Stomach (tissue), 9 donors: ENCODE results near the gene MBP. TPM values are rescaled to one million over a fixed set of nuclear protein-coding genes. Genes with fewer than 3 reads are reported as not detected.
"Not testable (repeated sequence)": the region's sequence is repeated elsewhere in the genome, so short reads cannot be mapped to it uniquely, and the experiment has no call there.

ENCODE experiments used
- DNase-seq, 2 donors: peaks; one replicate each; pipeline versions ENCODE4 v3.0.0 to v3.0.0-alpha.2; 2013 to 2019
- H3K27ac ChIP-seq, 5 donors: fragments of 200-600 bp in 4 of 5; sonication (generic) in 4 of 5; one replicate each; pipeline ENCODE4 v1.5.1; 2013 to 2019; ENCODE audit warnings: mild to moderate bottlenecking in 1 of 5, moderate library complexity in 1 of 5
- H3K27me3 ChIP-seq, 3 donors: fragments of 200-600 bp; sonication (generic); one replicate each; pipeline ENCODE4 v1.5.1; 2017 to 2019; ENCODE audit warnings: mixed run types in 1 of 3
- H3K36me3 ChIP-seq, 4 donors: fragments of 200-600 bp; sonication (generic); 1 replicate in 3 of 4; 2 replicates in 1 of 4; pipeline ENCODE4 v1.5.1; 2016 to 2019
- H3K4me1 ChIP-seq, 4 donors: fragments of 200-600 bp; sonication (generic); one replicate each; pipeline ENCODE4 v1.5.1; 2016 to 2019
- H3K4me3 ChIP-seq, 4 donors: fragments of 200-600 bp; sonication (generic) in 3 of 4; one replicate each; pipeline ENCODE4 v1.5.1; 2016 to 2019; ENCODE audit warnings: mild to moderate bottlenecking in 1 of 4
- H3K9me3 ChIP-seq, 4 donors: fragments of 200-600 bp; sonication (generic); one replicate each; pipeline ENCODE4 v1.5.1; 2016 to 2019
- CTCF ChIP-seq, 7 experiments: fragments of 450-650 bp in 4 of 7; fragments of 200-600 bp in 3 of 7; sonication (generic) in 3 of 7; IDR thresholded peaks; one replicate each; pipeline ENCODE4 v1.5.1; 2016 to 2019; ENCODE audit warnings: antibody characterized with exemption in 7 of 7, control low read depth in 2 of 7, mild to moderate bottlenecking in 1 of 7
- EP300 ChIP-seq: sonication (generic); formaldehyde crosslinking; IDR thresholded peaks from one replicate; pipeline ENCODE4 v1.6.1; 2017; ENCODE audit warnings: antibody characterized with exemption
- POLR2A ChIP-seq, 4 donors: fragments of 450-650 bp; IDR thresholded peaks; one replicate each; pipeline ENCODE4 v1.6.1; 2016; ENCODE audit warnings: antibody characterized with exemption in 4 of 4, control low read depth in 2 of 4, mild to moderate bottlenecking in 1 of 4, moderate library complexity in 1 of 4
- POLR2AphosphoS5 ChIP-seq, 3 donors: sonication (generic); formaldehyde crosslinking; IDR thresholded peaks; one replicate each; pipeline ENCODE4 v1.6.1; 2016; ENCODE audit warnings: antibody characterized with exemption in 3 of 3
- WGBS, 5 donors: extraction: QIAGEN DNeasy Blood & Tissue Kit in 3 of 5; methylation state at CpG; one replicate each; pipeline versions ENCODE4 v1.1.5 to v1.1.7; 2013 to 2018; 5-methylcytosine and 5-hydroxymethylcytosine counted together
- intact Hi-C: fragments of 100-400 bp; cut with DNase I; formaldehyde crosslinking; loops from one replicate; pipeline ENCODE4 v1.15.1; 2023; ENCODE audit warnings: low total_unique reads
- polyA plus RNA-seq, 3 donors: library from polyadenylated mRNA; stranded (reverse); fragments of 200-250 nt; gene quantifications; one replicate each; pipeline ENCODE4 v1.2.3, GENCODE V29; 2013
- total RNA-seq, 5 donors: library from RNA; depleted of rRNA; stranded (reverse); fragments of >200 nt; gene quantifications; one replicate each; pipeline versions ENCODE4 v1.1.0 to v1.2.3, GENCODE V29; 2014 to 2016
- donor health status: healthy with polysubstance abuse.
- donor health status: Bipolar disorder and iron deficiency.
- donor health status: healthy.

Gene MBP
- total and polyA plus RNA-seq, 8 donors = 7.9 to 407 (median 33.3) TPM

GRCh38 chr18:76993085-76993382, 139.5 kb downstream of the MBP start:
- no peak for TF ChIP-seq EP300
- no peak for TF ChIP-seq POLR2A (IDR thresholded peaks at IDR 0.05)
- TF ChIP-seq POLR2AphosphoS5 (IDR thresholded peaks at IDR 0.05) = no peak
- no peak for TF ChIP-seq CTCF (IDR thresholded peaks at IDR 0.05)
- intact Hi-C loops = no loop called here
- DNase-seq = no peak
- Histone ChIP-seq H3K9me3 (no peaks in the 10 kb centered on the region), H3K36me3 (no peaks in the 10 kb centered on the region), H3K27me3 (no peaks in the 10 kb centered on the region), H3K4me3 (no peak overlapping the region), H3K4me1 (no peaks in the 10 kb centered on the region), H3K27ac (no peak overlapping the region)
- WGBS, 5 donors = 86 to 95% (median 93%) methylated on average over 5 to 6 of the region's 6 CpGs

DNA sequence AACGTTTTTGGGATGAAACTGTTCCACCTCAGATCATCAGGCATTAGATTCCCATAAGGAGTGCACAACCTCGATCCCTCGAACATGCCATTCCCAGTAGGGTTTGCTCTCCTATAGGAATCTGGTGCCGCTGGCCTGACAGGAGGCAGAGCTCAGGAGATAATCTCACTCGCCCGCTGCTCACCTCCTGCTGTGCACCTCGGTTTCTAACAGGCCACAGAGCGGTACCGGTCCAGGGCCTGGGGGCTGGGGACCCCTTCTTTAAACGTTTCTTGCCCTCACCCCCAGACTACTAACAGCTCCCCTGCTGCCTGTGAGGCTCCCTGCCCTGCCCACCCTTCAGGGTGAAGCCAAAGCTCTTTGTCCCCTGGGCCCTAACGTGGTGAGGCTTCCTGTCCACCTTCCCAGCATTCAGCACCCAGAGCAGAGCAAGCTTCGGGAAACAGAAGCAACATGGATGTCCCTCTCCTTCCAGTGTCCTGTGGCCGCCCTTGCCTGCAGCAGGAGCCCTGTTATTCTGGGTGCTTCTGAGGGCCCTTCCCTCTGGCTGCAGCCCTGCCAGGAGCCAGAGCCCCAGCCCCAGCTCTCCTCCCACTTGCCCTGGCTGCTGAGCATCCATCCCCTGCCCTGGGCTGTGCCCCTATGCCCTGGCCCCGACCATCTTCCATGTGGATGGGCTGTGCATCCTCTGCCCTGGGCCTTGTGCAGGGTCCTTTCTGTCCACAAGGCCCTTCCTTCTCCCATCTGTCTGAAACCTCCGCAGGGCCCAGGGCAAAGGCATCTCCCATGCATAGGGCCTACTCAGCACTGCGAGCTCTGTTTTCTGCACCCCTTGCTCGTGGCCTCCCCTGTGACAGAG, 140.1 kb downstream of the MBP start:
- 78 to 83% (median 81%) methylated on average over 15 to 17 of the region's 17 CpGs for WGBS, 5 donors
- intact Hi-C loops = no loop called here
- Histone ChIP-seq H3K27me3 (no peaks in the 10 kb centered on the region), H3K36me3 (no peaks in the 10 kb centered on the region), H3K4me1 (no peaks in the 10 kb centered on the region), H3K4me3 (no peak overlapping the region), H3K9me3 (no peaks in the 10 kb centered on the region), H3K27ac (no peak overlapping the region)
- DNase-seq = no peak
- no peak for TF ChIP-seq EP300
- no peak for TF ChIP-seq CTCF (IDR thresholded peaks at IDR 0.05)
- TF ChIP-seq POLR2AphosphoS5 (IDR thresholded peaks at IDR 0.05) = no peak
- no peak for TF ChIP-seq POLR2A (IDR thresholded peaks at IDR 0.05)

DNA sequence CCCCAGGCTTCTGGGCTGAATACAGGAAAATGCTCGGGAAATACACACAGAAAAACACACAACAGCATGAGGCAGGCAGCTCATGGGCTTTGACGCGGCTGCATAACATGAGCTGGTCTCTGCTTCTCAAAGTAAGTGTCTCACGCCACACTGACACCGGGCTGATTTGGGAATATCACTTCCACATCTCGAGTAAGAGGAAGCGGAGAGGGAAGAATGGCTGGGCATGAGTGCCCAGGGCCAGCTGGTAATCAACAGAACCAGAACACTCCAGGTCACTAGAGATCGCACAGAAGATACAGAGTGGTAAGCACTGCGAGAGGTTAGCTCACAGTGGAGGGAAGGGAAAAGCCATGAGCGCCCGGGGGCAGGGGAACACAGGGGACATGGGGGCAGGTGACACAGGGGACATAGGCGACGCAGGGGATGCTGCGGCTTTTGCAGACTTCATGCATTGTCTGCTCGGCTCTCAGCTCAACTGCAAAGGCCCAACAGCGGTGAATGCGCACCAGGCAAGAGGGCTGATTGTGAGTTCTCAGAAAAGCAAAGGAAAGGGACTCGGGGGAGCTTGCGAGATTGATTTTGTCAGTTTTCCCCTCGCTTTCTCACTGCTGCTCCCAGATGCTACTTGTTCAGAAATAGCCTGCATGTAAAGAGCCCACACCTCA, 141.4 kb downstream of the MBP start:
- WGBS, 5 donors = 84 to 88% (median 87%) methylated on average over 20 of the region's 20 CpGs
- Histone ChIP-seq H3K27ac (no peak overlapping the region), H3K9me3 (no peaks in the 10 kb centered on the region), H3K36me3 (no peaks in the 10 kb centered on the region), H3K4me3 (no peak overlapping the region), H3K4me1 (peaks cover 0 to 10% (median 0%) of the 10 kb centered on the region in 4 donors), H3K27me3 (no peaks in the 10 kb centered on the region)
- DNase-seq = no peak
- no peak for TF ChIP-seq POLR2AphosphoS5 (IDR thresholded peaks at IDR 0.05)
- TF ChIP-seq EP300 = no peak
- TF ChIP-seq POLR2A (IDR thresholded peaks at IDR 0.05) = no peak
- TF ChIP-seq CTCF (IDR thresholded peaks at IDR 0.05) = no peak
- intact Hi-C loops = no loop called here

DNA sequence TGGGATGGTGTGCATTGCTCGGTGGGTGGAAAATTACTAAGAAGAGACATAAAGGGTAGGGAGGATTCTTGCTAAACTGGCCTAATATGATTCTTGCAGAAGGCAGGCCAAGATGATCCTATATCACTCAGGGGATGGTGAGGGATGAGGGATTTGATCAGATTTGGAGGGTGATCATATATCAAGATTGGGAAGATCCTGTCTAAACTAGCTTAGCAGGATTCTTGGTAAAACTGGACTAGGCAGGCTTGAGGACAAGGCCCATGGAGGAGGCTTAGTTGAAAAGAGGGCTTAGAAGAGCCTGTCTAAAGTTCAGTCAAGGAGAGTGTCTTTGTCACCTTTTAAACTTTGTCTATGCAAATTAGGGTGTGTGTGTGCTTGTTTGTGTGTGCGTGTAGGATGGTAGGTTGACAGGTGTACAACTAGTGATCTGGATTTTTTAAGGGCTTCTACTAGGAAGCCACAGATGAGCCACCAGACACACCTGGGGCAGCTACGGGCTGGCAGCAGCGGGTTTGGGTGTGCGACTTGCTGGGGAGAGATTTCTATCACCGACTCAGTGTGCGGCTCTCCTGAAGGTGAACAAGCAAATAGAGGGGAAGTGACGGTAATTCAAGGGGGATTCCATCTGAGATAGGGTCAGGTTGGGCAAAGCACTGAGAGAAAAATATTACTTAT, 142.1 kb downstream of the MBP start:
- not testable (repeated sequence) for H3K27me3 ChIP-seq

More for the DNA sequence above, 142.1 kb downstream of the MBP start:
- intact Hi-C loops, H3K36me3 ChIP-seq, DNase-seq, H3K4me1 ChIP-seq, H3K27ac ChIP-seq, H3K9me3 ChIP-seq, H3K4me3 ChIP-seq: not testable (repeated sequence)
- WGBS, 5 donors = 61 to 76% (median 70%) methylated on average over 8 of the region's 8 CpGs
